MV-4-11 (cell line): ENCODE data around the gene CDK2AP2.

Experiments
- DNase-seq: peaks from one replicate; lab custom pipeline; 2025; lab: John Stamatoyannopoulos, UW

CDK2AP2 gene

GRCh38 chr11:67503119-67504004 is 4.6 kb downstream of the CDK2AP2 start:
- DNase-seq, result no peak

- no peak for DNase-seq
These were observed 5.5 kb downstream of the CDK2AP2 start for GRCh38 chr11:67502328-67502979.

GRCh38 chr11:67501854-67502253 is 6.1 kb downstream of the CDK2AP2 start:
- DNase-seq, result no peak

- DNase-seq, result peak; percentile 70
These were observed 6.9 kb downstream of the CDK2AP2 start for GRCh38 chr11:67500831-67501715.

- DNase-seq, result no peak
These were observed 7.5 kb downstream of the CDK2AP2 start for GRCh38 chr11:67500484-67500821.

- DNase-seq, result no peak
These were observed 8.0 kb downstream of the CDK2AP2 start for GRCh38 chr11:67499808-67500483.

GRCh38 chr11:67498544-67498972 is 9.4 kb downstream of the CDK2AP2 start:
- DNase-seq, result no peak

GRCh38 chr11:67497656-67498291 is 10.2 kb downstream of the CDK2AP2 start:
- no peak for DNase-seq

GRCh38 chr11:67496113-67496512 is 11.8 kb downstream of the CDK2AP2 start:
- no peak for DNase-seq

- DNase-seq, result no peak
These were observed 12.5 kb downstream of the CDK2AP2 start for GRCh38 chr11:67495234-67496005.

- no peak for DNase-seq
These were observed 13.4 kb downstream of the CDK2AP2 start for GRCh38 chr11:67494371-67495233.

- DNase-seq, result no peak
These were observed 14.2 kb downstream of the CDK2AP2 start for GRCh38 chr11:67493548-67494370.

- no peak for DNase-seq
These were observed 15.0 kb downstream of the CDK2AP2 start for GRCh38 chr11:67492801-67493547.

- DNase-seq, result no peak
These were observed 15.8 kb downstream of the CDK2AP2 start for GRCh38 chr11:67492069-67492727.

- DNase-seq, result no peak
These were observed 16.5 kb downstream of the CDK2AP2 start for GRCh38 chr11:67491276-67492068.

GRCh38 chr11:67490727-67491065 is 17.3 kb downstream of the CDK2AP2 start:
- DNase-seq, result no peak
